Ecto neural progenitor cell (in vitro differentiated cells): ENCODE results near the gene KCNS3.
"Not testable (repeated sequence)": the region's sequence is repeated elsewhere in the genome, so short reads cannot be mapped to it uniquely, and the experiment has no call there.

Source experiments
- DNase-seq: peaks from one replicate; pipeline ENCODE4 v3.0.0-alpha.2; 2018; ENCODE audit warnings: low spot score

Gene KCNS3

DNA sequence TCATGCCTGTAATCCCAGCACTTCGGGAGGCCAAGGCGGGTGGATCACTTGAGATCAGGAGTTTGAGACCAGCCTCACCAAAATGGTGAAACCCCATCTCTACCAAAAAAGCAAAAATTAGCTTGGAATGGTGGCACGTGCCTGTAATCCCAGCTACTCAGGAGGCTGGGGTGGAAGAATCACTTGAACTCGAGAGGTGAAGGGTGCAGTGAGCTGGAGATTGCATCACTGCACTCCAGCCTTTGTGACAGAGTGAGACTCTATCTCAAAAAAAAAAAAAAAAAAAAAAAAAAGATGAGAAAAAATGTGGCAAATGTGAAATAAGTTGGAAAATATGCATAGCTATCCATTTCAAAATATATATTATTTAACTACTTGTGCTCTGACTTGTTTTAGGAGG is 65.0 kb downstream of the KCNS3 start:
- no peak for DNase-seq

GRCh38 chr2:17947113-17947512 is 68.6 kb downstream of the KCNS3 start:
- no peak for DNase-seq

- DNase-seq, result no peak
These were observed 71.5 kb downstream of the KCNS3 start for GRCh38 chr2:17950006-17950405.

GRCh38 chr2:17951563-17951962 is 73.1 kb downstream of the KCNS3 start:
- DNase-seq, result no peak

GRCh38 chr2:17958466-17959092 is 80.1 kb downstream of the KCNS3 start:
- DNase-seq, result no peak

DNA sequence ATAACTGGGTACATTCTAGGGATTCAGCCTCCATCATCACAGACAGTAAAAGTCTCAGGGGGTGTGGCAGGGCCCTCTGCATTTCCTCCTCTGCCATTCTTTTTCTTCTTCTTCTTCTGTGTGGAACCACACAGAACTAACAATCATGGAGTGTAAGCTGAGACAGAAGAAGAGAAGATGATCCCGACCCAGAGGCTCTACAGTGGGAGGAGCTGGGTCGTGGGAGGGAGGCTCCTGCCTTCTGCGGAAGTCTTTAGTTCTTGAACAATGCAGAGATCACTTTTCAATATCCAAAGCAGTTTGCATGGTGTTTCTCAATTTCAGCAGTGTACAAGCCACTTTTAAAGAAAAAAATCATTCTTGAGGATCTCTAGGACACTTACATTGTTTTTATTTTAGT is 80.9 kb downstream of the KCNS3 start:
- DNase-seq, result no peak

DNA sequence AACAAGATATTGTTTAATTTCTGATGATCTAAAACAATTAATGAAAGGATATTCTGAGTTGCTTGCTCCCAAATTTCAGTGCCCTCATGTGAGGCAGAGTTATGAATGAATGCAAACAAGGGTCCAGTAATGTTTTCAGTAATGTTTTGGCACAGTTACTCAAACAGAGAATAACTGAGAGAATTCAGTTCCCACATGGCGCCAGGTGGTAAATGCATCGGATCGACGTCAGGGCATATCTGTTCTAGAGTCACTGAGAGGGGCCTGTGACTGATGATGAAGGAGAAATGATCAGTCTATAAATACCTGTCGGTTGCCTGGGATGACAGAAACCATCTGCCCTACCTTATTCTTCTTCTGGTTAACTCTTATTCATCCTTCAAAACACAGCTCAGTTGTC is 81.4 kb downstream of the KCNS3 start:
- DNase-seq, result no peak

DNA sequence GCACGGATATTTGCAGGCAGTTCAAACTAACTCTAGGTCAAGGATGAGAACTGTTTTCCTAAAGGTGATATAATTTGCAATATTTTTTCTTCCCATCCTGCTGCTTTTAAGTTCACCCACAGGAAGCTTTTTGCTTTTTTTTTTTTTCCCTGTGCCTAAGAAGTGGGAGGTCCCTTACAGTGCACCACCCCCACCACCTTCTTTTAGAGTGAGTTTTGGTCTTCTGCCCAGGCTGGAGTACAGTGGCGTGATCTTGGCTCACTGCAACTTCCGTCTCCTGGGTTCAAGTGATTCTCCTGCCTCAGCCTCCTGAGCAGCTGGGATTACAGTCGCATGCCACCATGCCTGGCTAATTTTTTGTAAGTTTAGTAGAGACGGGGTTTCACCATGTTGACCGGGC is 82.5 kb downstream of the KCNS3 start:
- no peak for DNase-seq

GRCh38 chr2:17961789-17962188 is 83.3 kb downstream of the KCNS3 start:
- no peak for DNase-seq

DNA sequence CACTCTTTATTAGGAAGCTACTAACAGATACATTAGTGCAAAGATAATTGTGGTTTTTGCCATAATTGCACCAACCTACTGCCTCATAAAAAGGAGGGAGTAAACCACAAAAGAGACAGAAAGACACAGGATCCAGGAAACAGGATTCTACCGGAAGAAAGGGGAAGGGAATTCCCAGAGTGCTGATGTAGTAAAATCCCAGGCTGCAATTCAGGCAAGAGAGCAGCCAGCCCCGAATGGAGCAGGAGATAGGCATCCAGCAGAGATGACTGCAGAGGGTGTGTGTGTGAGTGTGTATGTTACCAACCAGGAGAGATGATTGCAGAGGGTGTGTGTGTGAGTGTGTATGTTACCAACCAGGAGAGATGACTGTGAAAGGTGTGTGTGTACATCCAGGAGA is 84.4 kb downstream of the KCNS3 start:
- no peak for DNase-seq

- not testable (repeated sequence) for DNase-seq
These were observed 85.1 kb downstream of the KCNS3 start for GRCh38 chr2:17963571-17963970.

GRCh38 chr2:17965196-17965595 is 86.7 kb downstream of the KCNS3 start:
- DNase-seq, result no peak

- no peak for DNase-seq
These were observed 88.3 kb downstream of the KCNS3 start for GRCh38 chr2:17966798-17967197.

DNA sequence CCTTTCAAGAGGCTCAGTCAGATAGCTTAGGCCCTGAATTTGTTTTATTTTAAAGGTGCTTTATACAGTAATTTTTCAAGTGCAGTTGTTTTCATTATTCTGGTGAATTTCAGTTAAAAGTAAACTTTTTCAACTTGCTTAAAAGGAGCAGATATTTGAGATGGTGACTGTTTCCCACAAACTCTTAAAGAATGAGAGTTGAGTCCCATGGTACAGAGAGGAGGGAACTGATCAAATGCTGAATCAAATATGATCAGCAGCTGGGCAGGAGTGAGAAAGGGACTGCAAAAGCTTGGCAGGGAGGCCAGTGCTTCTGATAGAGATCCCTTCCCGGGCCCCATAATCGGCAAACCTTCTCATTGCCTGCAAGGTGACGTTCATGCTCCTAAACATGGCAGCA is 91.2 kb downstream of the KCNS3 start:
- DNase-seq, result no peak

- DNase-seq, result no peak
These were observed 93.2 kb downstream of the KCNS3 start for GRCh38 chr2:17971531-17972125.

GRCh38 chr2:17972991-17973390 is 94.5 kb downstream of the KCNS3 start:
- DNase-seq, result no peak

DNA sequence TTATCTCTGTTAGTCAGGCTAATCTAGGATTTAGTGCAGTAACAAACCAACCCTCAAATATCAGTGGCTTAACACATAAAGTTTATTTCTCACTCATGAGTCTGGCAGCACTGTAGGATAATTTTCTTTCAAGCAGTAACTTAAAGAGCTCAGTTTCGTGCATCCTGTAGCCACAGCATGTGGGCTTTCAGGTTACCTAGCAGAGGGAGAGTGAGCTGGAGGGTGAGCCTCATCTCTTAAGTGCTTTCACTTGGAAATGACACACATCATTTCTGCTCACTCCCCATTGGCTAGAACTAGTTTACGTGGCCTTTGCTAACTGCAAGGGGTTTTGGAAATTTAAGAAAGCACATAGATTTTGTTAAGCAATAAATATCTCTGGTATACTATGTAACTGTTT is 96.9 kb downstream of the KCNS3 start:
- DNase-seq, result no peak

- no peak for DNase-seq
These were observed 98.6 kb downstream of the KCNS3 start for GRCh38 chr2:17976871-17977746.

- no peak for DNase-seq
These were observed 101.2 kb downstream of the KCNS3 start for GRCh38 chr2:17979707-17980106.

GRCh38 chr2:17981936-17982335 is 103.5 kb downstream of the KCNS3 start:
- DNase-seq, result no peak
